Heart left ventricle (tissue), 16 donors: ENCODE measurements around the gene KCNA10. TPM values are rescaled to one million over a fixed set of nuclear protein-coding genes. Genes with fewer than 3 reads are reported as not detected.

Experiments
- ATAC-seq, 4 donors: fragments of 200-7000 bp; cut with Tn5 transposase; one replicate each; pipeline ENCODE4 v1.9.1; 2020 to 2022; ENCODE audit warnings: moderate library complexity in 4 of 4, mild to moderate bottlenecking in 3 of 4, moderate number of reproducible peaks in 1 of 4
- DNase-seq, 5 donors: peaks; one replicate each; pipeline ENCODE4 v3.0.0-alpha.2; 2020
- H3K27ac ChIP-seq, 12 donors: fragments of 200-600 bp; sonication (generic) in 4 of 12; one replicate each; pipeline versions ENCODE4 v1.5.0 to v1.8.0; 2016 to 2022; ENCODE audit warnings: mild to moderate bottlenecking in 2 of 12
- H3K27me3 ChIP-seq, 9 donors: fragments of 200-600 bp; sonication (generic) in 2 of 9; one replicate each; pipeline versions ENCODE4 v1.5.1 to v1.8.0; 2016 to 2022; ENCODE audit warnings: mild to moderate bottlenecking in 3 of 9
- H3K36me3 ChIP-seq, 9 donors: fragments of 200-600 bp; sonication (generic) in 2 of 9; one replicate each; pipeline versions ENCODE4 v1.5.0 to v1.8.0; 2018 to 2022; ENCODE audit warnings: mild to moderate bottlenecking in 2 of 9
- H3K4me1 ChIP-seq, 12 donors: fragments of 200-600 bp; sonication (generic) in 4 of 12; one replicate each; pipeline versions ENCODE4 v1.5.0 to v1.8.0; 2016 to 2022; ENCODE audit warnings: mild to moderate bottlenecking in 3 of 12
- H3K4me3 ChIP-seq, 12 donors: fragments of 200-600 bp; sonication (generic) in 4 of 12; one replicate each; pipeline versions ENCODE4 v1.5.0 to v1.8.0; 2017 to 2022; ENCODE audit warnings: mild to moderate bottlenecking in 9 of 12, moderate library complexity in 4 of 12
- H3K9me3 ChIP-seq, 12 donors: fragments of 200-600 bp; sonication (generic) in 4 of 12; one replicate each; pipeline versions ENCODE4 v1.5.0 to v1.8.0; 2016 to 2022; ENCODE audit warnings: mild to moderate bottlenecking in 1 of 12
- CTCF ChIP-seq, 12 donors: fragments of 200-600 bp; sonication (generic) in 4 of 12; IDR thresholded peaks; one replicate each; pipeline versions ENCODE4 v1.5.0 to v1.8.0; 2018 to 2022; ENCODE audit warnings: antibody characterized with exemption in 12 of 12, mild to moderate bottlenecking in 5 of 12
- POLR2A ChIP-seq, 2 donors: fragments of 450-650 bp; IDR thresholded peaks; one replicate each; pipeline ENCODE4 v1.6.1; 2017; ENCODE audit warnings: antibody characterized with exemption in 2 of 2, mild to moderate bottlenecking in 2 of 2, moderate library complexity in 2 of 2
- WGBS, 4 donors: extraction: QIAGEN DNeasy Blood & Tissue Kit in 2 of 4; methylation state at CpG; one replicate each; pipeline versions ENCODE4 v1.1.5 to v1.1.7; 2013 to 2018; 5-methylcytosine and 5-hydroxymethylcytosine counted together
- intact Hi-C, 10 donors: fragments of 100-400 bp; cut with DNase I; formaldehyde crosslinking; loops; one replicate each; pipeline versions ENCODE4 v1.11.1 to v1.14.2; 2022
- polyA plus RNA-seq, 2 donors: library from polyadenylated mRNA; stranded (reverse); fragments of 200-250 nt; gene quantifications; one replicate each; pipeline ENCODE4 v1.2.3, GENCODE V29; 2013
- total RNA-seq, 9 donors: library from RNA; depleted of rRNA in 2 of 9; stranded (reverse); fragments of >200 nt in 2 of 9; fragmentation: NEBNext Ultra II Directional in 3 of 9; extraction: Animal tissue kit (Norgen Biotek cat#: 25700) in 3 of 9; gene quantifications; one replicate each; pipeline versions ENCODE4 v1.1.0 to v1.2.4, GENCODE V29; 2016 to 2023
- donor health status: ischemic (EF 13 %, LVEDD 7.1; RV severe dilation, severe dysfunction).
- donor health status: healthy with polysubstance abuse.
- donor health status: DM: no; HTN: yes; CAD: no.
- donor health status: DM: no; HTN: no; CAD: no.
- donor health status: ischemic (EF 25% LVEDD 6.9; RV normal size, moderate dysfunction).
- donor health status: ischemic (EF 25% LVEDD 5.7; RV mildly dilated, moderate dysfunction).
- donor health status: healthy.
- donor health status: DM: yes; HTN: yes; CAD: no.
- donor health status: ischemic (EF 35%, LVEDD 5.7; RV mildly dilated, moderate dysfunction).
- donor health status: nonischemic (EF 11% LVEDD 7.7; RV severe dilation, severe dysfunction).
- donor health status: DM: yes; HTN: yes; CAD: no.
- donor health status: PGD.
- donor health status: ischemic (EF 29% LVEDD 5.4; RV normal size, mild dysfunction).
- donor health status: nonischemic (EF 23%, LVEDD 6.1; RV moderate dilation, normal function).

Gene KCNA10
- total and polyA plus RNA-seq, 11 donors: not detected

DNA sequence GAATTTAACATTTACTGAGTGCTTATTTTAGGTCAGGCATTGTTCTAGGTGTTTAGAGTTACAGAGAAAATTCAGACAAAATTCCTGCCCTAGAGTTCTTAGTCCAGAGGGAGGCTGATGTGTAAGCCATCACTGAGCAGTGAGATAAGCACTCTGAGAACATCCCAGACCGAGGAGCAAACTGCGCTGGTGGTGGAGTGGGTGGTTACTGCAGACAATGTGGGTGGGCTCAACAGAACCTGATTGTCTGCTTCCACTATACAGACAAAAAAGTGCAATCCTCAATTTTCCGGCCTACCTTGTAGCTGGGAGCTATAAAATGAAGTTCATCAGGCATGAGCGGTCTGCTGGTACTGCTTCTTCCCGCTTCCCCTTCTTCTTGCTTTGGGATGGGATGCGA is 44.5 kb downstream of the KCNA10 start:
- no peaks in the 10 kb centered on the region for H3K9me3 ChIP-seq
- no peak for DNase-seq
- intact Hi-C loops: no loop called here
- no peaks in the 10 kb centered on the region for H3K27me3 ChIP-seq
- H3K4me3 ChIP-seq: no peak overlapping the region
- TF ChIP-seq CTCF (IDR thresholded peaks at IDR 0.05): no peak
- TF ChIP-seq POLR2A (IDR thresholded peaks at IDR 0.05): no peak
- H3K27ac ChIP-seq: no peak overlapping the region
- ATAC-seq: no peak
- no peaks in the 10 kb centered on the region for H3K36me3 ChIP-seq
- peaks cover 0 to 13% (median 1%) of the 10 kb centered on the region in 12 donors for H3K4me1 ChIP-seq
- 87 to 94% (median 91%) methylated on average over 6 of the region's 6 CpGs for WGBS, 4 donors

GRCh38 chr1:110472546-110472945 is 46.4 kb downstream of the KCNA10 start:
- no peak overlapping the region for H3K27ac ChIP-seq
- no peaks in the 10 kb centered on the region for H3K27me3 ChIP-seq
- intact Hi-C loops: no loop called here
- DNase-seq (no peak), ATAC-seq (no peak)
- no peak overlapping the region for H3K4me3 ChIP-seq
- H3K36me3 ChIP-seq: no peaks in the 10 kb centered on the region
- peaks cover 0 to 8% (median 1%) of the 10 kb centered on the region in 12 donors for H3K4me1 ChIP-seq
- 74 to 80% (median 74%) methylated on average over 9 to 10 of the region's 10 CpGs for WGBS, 4 donors
- H3K9me3 ChIP-seq: no peaks in the 10 kb centered on the region
- TF ChIP-seq POLR2A (IDR thresholded peaks at IDR 0.05) (no peak), CTCF (IDR thresholded peaks at IDR 0.05) (no peak)

DNA sequence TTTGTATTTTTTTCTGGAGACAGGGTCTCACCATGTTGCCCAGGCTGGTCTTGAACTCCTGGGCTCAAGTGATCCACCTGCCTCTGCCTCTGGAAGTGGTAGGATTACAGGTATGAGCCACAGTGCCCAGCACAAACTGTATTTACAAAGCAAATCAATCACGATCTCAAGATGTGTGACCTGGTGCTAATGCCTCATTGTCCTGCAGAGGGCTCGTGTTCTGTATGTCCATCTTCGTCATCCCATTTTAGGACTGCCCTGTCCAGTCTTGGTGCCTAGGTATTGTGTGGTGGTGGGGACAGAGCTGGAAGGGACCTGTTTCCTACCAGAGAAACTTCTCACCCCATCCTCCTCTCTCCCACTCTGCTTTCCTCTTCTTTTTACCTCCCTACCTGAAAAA is 47.8 kb downstream of the KCNA10 start:
- no peaks in the 10 kb centered on the region for H3K9me3 ChIP-seq
- no peak overlapping the region for H3K27ac ChIP-seq
- WGBS, 4 donors: 61 to 81% (median 74%) methylated on average over 3 of the region's 3 CpGs
- no peaks in the 10 kb centered on the region for H3K36me3 ChIP-seq
- intact Hi-C loops: no loop called here
- DNase-seq (no peak), ATAC-seq (no peak)
- TF ChIP-seq POLR2A (IDR thresholded peaks at IDR 0.05): no peak
- H3K27me3 ChIP-seq: no peaks in the 10 kb centered on the region
- peaks cover 0 to 14% (median 3%) of the 10 kb centered on the region in 12 donors for H3K4me1 ChIP-seq
- no peak overlapping the region for H3K4me3 ChIP-seq

Other genes with a start within 250 kb of the KCNA10 start
- gene RBM15, start 179.8 kb downstream of the KCNA10 start, total RNA-seq: 10 to 100 TPM; 14.1 to 24.4 (median 19.2) TPM
- gene RBM15, start 179.8 kb downstream of the KCNA10 start, polyA plus RNA-seq: 1 to 10 TPM; 4.6 to 5.1 TPM
- gene SLC16A4, start 128.1 kb downstream of the KCNA10 start, total RNA-seq: 1 to 10 TPM; 1.6 to 4.8 (median 2.3) TPM
- 1 to 10 TPM in 1 of 2 donors, under 1 TPM in 1; 1.00 to 1.9 TPM for gene SLC16A4, start 128.1 kb downstream of the KCNA10 start, polyA plus RNA-seq
- 100 to 1,000 TPM; 130 to 267 (median 221) TPM for gene LAMTOR5, start 111.5 kb downstream of the KCNA10 start, total RNA-seq
- gene LAMTOR5, start 111.5 kb downstream of the KCNA10 start, polyA plus RNA-seq: 100 to 1,000 TPM; 510 to 549 TPM
- 1 to 10 TPM in 1 of 9 donors, under 1 TPM in 4, not detected in 4; 0.23 to 2.1 (median 0.40) TPM for gene PROK1, start 68.0 kb downstream of the KCNA10 start, total RNA-seq
- 1 to 10 TPM in 1 of 2 donors, under 1 TPM in 1; 0.07 to 3.4 TPM for gene PROK1, start 68.0 kb downstream of the KCNA10 start, polyA plus RNA-seq
- 1 to 10 TPM in 4 of 9 donors, under 1 TPM in 5; 0.23 to 1.6 (median 0.82) TPM for gene KCNA2, start 87.2 kb upstream of the KCNA10 start, total RNA-seq
- gene KCNA2, start 87.2 kb upstream of the KCNA10 start, polyA plus RNA-seq: under 1 TPM; 0.08 to 0.19 TPM
- gene KCNA3, start 155.8 kb upstream of the KCNA10 start, total RNA-seq: 1 to 10 TPM in 2 of 9 donors, under 1 TPM in 7; 0.14 to 2.3 (median 0.54) TPM
- gene KCNA3, start 155.8 kb upstream of the KCNA10 start, polyA plus RNA-seq: under 1 TPM in 1 of 2 donors, not detected in 1; 0.06 TPM